GM12801 (cell line): Measurements from ENCODE around the gene ALG6.

Source experiments
- CTCF ChIP-seq: IDR thresholded peaks from one replicate; pipeline ENCODE4 v1.5.1; 2011; ENCODE audit warnings: control low read depth; ENCODE audit not compliant: insufficient read length; ENCODE audit errors: extremely low read depth

Gene ALG6

DNA sequence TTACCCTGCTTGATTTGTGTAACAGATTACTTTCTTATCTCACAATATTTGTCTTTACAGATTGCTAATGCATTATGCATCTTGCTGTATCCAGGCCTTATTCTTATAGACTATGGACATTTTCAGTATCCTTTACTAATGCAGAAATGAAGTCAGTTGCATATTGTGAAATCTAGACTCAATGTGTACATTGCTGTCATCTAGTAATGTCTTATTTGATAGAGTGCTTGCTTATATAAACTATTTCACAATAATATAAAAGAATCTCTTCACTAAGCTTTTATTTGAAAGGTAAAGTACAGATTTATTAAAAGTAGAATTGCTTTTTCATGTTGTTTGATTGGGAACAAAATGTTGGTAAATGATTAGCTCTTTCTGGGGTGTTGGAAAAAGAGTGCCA lies 39.6 kb downstream of the ALG6 start:
- TF ChIP-seq CTCF, result no peak

GRCh38 chr1:63408331-63408730 lies 40.9 kb downstream of the ALG6 start:
- no peak for TF ChIP-seq CTCF

DNA sequence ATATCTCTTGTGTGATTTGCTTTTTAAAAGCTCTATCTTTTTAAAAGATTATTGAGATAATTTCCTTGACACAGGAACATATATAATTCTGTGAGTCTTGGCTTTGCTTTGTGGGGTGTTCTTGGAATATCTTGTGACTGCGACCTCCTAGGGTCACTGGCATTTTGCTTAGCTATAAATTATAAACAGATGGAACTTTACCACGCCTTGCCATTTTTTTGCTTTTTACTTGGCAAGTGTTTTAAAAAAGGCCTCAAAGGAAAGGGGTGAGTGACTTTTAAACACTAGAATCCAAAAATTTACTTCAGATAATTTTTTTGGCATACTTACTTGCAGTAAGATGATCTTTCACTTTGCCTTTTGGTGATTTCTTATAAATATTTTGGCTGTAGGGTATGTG lies 43.6 kb downstream of the ALG6 start:
- TF ChIP-seq CTCF, result no peak

- TF ChIP-seq CTCF, result no peak
Measured at GRCh38 chr1:63413394-63413793, 46.0 kb downstream of the ALG6 start.

DNA sequence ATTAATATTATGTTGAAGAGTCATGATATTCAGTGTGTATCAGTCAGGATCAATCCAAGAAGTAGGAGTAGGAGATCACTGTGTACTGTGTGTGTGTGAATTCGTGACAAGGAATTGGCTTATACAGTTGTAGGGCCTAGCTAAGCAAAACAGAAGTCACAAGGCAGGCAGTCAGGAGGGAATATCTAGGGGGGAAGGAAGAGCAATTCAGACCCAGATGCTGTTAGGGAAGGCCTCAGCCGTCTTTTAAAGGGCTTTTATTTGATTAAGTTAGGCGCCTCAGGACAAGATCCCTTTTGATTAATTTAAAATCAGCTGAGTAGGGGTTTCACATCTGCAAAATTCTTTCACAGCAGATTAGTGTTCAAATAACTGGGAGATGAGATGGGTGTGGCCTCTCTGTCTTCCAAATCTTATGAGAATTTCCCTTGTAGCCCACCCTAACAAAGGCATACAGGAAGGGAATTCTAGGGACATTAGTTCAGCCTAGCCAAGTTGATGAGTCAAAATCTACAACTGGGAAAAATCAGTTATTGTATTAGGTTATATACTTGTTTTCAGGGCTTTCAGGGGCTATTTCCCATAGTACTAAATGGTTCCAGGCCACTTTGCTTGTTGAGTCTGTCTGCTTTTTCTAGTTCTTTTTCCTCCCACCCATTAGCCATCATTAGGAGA lies 47.4 kb downstream of the ALG6 start:
- no peak for TF ChIP-seq CTCF

DNA sequence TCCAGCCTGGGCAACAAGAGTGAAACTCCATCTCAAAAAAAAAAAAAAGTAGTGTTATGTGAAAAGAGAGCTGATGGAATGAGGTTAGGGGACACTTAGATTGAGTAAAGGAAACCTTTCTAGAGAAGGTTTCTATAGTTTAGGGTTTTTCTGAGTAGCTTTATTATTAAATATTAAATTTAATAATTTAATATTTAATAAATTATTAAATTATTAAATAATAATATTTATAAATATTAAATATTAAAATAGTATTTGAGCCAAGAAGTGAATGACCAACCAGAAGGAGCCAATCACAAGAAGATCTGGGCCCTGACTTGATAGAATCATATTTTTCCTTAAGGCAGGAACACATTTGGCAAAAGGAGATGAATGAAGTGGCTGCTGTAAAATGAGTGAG lies 50.7 kb downstream of the ALG6 start:
- TF ChIP-seq CTCF, result no peak

- TF ChIP-seq CTCF, result no peak
Measured at GRCh38 chr1:63423649-63424048, 56.2 kb downstream of the ALG6 start.
